Measurements from ENCODE around the gene PSMA1. TPM values are rescaled to one million over a fixed set of nuclear protein-coding genes. Genes with fewer than 3 reads are reported as not detected.
"Not testable (repeated sequence)": the region's sequence is repeated elsewhere in the genome, so short reads cannot be mapped to it uniquely, and the experiment has no call there.

Gene PSMA1
- 309 and 344 TPM in 2 replicates for total RNA-seq (2014; rRNA removed; shearing (Covaris generic))

DNA sequence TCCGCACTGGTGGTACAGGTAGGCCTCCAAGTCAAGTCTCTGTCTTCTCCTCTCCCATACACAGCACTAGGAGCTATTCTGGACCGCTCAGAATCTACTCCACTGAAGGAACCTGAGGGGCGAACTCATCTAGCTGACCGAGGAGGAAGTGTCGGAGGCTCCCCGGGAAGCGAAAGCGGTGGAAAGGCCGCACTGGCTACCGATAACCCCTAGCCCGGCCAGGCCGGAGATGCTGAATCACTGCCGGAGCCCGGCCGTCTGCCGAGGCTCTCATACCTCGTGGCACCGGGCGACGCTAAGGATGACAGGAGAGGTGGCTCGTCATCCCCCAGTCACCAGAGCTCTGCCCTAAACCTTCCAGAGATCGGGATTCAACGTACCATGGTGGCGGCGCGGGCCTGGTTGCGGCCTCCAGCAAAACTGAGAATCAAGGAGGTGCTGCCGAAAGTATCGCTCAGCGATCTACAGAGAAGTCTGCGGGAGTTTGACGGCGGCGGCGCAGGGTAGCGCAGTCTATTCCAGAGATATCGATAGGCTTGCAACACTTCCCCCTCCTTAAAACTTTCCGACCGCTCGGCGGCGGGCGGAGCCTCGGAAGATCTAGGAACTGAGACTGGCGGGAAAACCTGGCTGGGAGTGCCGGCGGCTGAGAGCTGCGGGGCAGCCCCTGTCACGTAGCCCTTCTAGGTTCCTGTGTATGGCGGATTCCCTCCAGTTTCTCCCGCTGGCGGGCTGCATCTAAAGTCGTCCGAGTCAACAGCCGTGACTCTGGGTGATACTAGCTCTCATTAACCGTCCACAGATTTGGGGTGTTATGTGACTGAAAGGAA is at the start of gene PSMA1:
PSMA1 (minus strand) TSS at position 470 of the 830 bp plus-strand sequence; CDS start at position 383, 87 bp downstream.
- DNase-seq (ENCODE audit: low read depth), result peak; percentile 95

DNA sequence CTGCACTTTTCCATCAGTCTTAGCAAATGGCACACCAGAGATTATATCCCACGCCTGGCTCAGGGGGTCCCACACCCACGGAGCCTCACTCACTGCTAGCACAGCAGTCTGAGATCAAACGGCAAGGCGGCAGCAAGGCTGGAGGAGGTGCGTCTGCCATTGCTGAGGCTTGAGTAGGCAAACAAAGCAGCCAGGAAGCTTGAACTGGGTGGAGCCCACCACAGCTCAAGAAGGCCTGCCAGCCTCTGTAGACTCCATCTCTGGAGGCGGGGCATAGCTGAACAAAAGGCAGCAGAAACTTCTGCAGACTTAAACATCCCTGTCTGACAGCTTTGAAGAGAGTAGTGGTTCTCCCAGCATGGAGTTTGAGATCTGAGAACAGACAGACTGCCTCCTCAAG is 49.3 kb upstream of the PSMA1 start:
- not testable (repeated sequence) for DNase-seq (ENCODE audit: low read depth)

DNA sequence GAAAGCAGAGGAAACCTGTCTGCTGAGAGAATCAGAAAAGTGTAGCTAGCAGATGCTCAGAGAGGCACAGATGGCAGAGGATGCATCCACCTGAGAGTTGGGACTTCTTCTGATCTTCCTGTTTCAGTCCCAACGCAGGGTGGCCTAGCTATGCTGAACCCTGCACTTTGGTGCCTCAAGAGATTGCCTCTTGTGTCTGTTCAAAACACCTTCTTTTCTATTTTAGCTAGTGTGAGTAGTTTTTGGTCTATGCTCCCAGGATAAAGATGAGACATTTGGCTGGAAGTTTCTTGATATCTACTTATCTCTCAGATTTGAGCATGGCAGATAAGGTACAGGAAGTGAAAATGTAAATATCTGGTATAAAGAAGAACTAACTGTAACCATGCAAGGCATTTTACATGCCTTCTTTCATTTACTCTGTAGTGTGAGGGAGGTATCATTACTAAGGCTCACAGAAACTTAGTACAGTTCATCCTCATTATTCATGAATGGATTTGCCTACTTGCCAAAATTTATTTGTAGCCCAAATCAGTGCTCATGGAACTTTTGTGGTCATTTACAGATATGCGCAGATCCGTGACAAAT is 47.0 kb upstream of the PSMA1 start:
- no peak for DNase-seq (ENCODE audit: low read depth)

- DNase-seq (ENCODE audit: low read depth), result no peak
Measured at GRCh38 chr11:14566331-14567063, 46.3 kb upstream of the PSMA1 start.

DNA sequence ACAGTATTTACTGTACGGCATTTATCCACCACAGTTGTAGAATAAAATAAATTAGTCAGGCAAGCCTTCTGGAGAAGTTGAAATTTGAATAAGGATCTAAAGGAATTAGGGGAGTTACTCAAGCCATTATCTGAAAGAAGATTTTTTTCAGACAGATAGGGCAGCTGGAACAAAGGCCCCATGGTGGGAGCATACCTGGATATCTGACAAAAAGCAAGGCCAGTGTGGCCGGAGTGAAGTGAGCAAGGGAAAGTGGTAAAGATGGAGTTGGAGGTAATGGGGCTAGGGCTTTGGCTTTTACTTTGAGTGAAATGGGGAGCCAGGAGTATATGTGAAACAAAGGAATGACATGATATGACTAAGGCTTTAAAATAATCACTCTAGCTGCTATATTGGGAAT is 45.7 kb upstream of the PSMA1 start:
- no peak for DNase-seq (ENCODE audit: low read depth)

GRCh38 chr11:14555818-14556217 is 35.6 kb upstream of the PSMA1 start:
- no peak for DNase-seq (ENCODE audit: low read depth)

DNA sequence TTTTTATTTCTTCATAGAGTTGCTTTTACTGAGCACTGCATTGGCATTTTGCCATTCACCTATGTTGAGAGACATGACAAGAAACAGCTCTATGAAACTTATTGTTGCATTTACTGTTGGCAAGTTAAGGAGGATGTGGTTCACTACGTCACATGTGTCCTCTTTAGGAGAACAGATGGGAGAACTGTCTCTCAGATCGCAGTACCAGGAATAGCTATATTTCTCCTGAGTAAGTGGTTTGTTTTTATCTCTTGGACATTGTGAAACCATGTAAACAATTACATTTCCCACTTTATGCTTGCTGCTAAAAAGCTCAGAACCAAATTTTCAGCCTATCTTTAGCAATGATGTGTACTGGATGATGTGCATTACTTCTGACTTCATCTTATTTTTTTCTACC is 34.8 kb upstream of the PSMA1 start:
- no peak for DNase-seq (ENCODE audit: low read depth)

- DNase-seq (ENCODE audit: low read depth), result no peak
Measured at GRCh38 chr11:14552089-14552488, 31.9 kb upstream of the PSMA1 start.

GRCh38 chr11:14551380-14551779 is 31.2 kb upstream of the PSMA1 start:
- DNase-seq (ENCODE audit: low read depth), result no peak

DNA sequence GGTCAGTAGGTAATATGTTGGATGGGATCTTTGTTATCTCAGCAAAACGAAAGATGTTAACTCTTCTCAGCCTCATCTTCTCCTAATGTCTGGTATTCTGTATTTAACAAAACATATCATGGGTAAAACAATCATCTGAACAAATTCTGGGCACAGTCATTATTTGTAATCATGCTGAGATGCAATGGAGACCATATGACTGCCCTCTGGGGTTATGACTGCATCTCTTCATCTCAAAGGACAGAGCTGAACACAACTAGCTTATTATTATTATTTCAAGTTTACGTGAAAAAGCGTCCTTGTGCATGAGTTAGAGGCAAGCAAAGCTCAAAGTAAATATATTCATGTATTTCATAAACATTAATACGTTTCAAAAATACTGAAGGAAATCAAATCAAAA is 29.7 kb upstream of the PSMA1 start:
- DNase-seq (ENCODE audit: low read depth), result no peak

GRCh38 chr11:14547440-14547839 is 27.3 kb upstream of the PSMA1 start:
- no peak for DNase-seq (ENCODE audit: low read depth)

DNA sequence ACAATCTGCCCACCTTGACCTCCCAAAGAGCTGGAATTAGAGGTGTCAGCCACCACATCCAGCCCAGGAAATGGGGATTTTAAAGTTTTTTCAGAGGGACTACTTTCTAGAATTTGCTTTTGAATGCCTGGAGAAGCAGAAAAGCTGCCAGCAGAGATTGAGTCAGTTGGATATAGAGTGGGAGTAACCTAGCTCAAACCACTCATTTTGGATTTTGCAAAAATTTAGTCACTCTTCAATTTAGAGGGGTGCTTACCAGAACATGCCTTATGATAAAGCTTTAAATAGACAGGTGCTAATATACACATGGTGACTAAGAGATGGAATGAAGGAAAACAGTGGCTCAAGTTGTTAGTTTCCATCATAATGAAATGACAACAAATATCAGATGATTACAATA is 26.5 kb upstream of the PSMA1 start:
- no peak for DNase-seq (ENCODE audit: low read depth)

- DNase-seq (ENCODE audit: low read depth), result no peak
Measured at GRCh38 chr11:14544611-14545010, 24.4 kb upstream of the PSMA1 start.

DNA sequence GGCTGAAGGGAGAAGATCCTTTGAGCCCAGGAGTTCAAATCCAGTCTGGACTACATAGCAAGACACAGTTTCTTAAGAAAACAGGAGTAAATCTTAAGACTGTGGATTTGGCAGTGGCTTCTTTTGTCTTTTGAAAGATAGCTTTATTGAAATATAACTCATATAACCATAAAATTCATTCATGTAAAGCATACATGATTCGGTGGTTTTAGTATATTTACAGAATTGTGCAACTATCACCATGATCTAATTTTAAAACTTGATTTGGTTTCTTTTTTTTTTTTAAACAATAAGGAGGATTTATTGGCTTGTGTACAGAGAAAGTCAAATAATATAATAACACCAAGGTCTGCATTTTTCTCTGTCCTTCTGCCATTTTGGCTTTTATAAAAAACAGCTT is 23.1 kb upstream of the PSMA1 start:
- DNase-seq (ENCODE audit: low read depth), result no peak

GRCh38 chr11:14542324-14542723 is 22.1 kb upstream of the PSMA1 start:
- no peak for DNase-seq (ENCODE audit: low read depth)

DNA sequence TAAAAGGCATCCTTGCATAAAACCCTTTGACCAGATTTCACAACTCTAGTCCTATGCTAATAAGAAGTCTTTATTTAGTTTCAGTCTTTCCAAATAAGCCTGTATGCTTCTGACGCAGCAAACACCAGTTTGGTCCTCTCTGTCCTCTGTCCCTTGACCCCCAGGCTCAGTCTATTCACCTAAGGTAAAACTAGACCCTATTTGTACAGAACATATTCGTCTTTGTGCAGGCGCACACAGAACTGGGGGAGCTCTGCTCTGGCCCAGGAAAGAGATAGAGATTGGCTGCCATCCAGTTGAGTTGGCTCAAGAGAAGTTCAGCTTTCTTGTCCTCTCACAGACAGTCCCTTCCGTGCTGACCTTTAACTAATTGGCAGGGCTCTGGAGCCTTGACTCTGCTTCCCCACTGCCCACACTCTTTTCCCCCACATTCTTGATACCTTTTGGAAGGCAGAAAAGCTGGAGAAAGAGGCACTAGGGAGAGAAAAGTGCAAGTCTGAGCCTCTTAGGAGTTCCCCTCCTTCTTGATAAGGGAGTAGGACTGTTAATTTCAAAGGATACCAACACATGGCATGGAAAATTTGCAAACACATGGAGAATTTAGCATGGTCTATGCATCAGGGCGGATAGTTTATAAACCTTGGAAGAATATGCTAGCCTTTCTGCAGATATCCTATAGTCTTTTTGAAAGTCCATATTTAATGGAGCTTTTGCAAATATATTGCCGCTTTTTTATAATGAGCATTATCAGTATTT is 21.2 kb upstream of the PSMA1 start:
- DNase-seq (ENCODE audit: low read depth), result no peak

DNA sequence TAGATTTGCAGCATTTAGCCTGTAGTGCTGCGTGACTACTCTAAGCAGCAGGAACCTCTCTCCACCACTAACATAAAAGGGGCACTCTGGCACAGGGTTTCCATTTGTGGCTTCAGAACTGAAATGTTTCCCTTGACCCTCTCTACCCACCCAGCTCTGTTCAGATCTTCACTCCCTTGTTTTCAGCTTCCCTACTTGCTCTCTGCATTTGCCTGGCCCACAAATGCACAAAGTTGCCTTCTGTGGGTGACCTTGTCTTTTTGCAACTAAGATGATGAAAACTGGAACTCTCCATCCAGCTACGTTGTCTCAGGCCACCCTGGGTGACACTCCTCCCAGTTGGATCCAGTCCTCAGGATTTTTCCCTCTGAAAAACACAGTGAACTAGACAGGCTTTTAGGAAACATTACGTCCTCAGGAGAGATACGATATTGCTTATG is 19.8 kb upstream of the PSMA1 start:
- DNase-seq (ENCODE audit: low read depth), result no peak

GRCh38 chr11:14538926-14539554 is 18.9 kb upstream of the PSMA1 start:
- no peak for DNase-seq (ENCODE audit: low read depth)

GRCh38 chr11:14538271-14538925 is 18.2 kb upstream of the PSMA1 start:
- no peak for DNase-seq (ENCODE audit: low read depth)

GRCh38 chr11:14537134-14537599 is 17.0 kb upstream of the PSMA1 start:
- DNase-seq (ENCODE audit: low read depth), result peak; percentile 19

DNA sequence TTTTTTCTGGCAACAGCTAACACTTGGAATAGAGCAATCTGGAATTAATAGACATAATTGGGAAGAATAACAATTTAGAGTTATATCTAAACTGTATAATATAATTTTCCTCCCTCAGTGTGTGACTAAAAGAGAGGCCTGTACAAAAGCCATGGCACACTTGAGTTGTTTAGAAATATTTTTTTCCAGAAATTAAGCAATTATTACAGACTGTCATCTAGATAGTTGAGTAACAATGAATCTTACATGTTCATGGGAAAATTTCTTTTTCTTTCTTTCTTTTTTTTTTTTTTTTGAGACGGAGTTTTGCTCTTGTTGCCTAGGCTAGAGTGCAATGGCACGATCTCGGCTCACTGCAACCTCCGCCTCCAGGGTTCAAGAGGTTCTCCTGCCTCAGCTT is 15.0 kb upstream of the PSMA1 start:
- DNase-seq (ENCODE audit: low read depth), result not testable (repeated sequence)
